ENCODE data around the gene DIAPH3. TPM values are rescaled to one million over a fixed set of nuclear protein-coding genes. Genes with fewer than 3 reads are reported as not detected.

Gene DIAPH3
- polyA plus RNA-seq, 4 donors: 10.5 to 16.6 (median 15.3) TPM

DNA sequence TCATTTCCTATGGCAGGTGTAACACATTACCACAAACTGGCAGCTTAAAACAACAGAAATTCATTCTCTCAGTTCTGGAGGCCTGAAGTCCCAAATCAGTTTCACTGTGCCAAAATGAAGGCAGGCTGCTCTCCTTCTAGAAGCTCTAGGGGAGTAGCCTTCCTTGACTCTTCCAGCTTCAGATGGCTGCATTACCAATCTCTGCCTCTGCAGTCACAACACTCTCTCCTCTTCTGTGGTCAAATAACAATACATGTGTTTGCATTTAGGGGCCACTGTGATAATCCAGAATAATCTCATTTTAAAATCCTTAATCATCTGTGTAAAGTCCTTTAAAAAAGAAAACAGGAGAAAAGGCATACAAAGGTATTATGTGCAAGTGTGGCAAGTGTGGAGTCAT lies 7.8 kb downstream of the DIAPH3 start:
- DNase-seq (ENCODE audit: low read depth in 4 of 4, low spot score in 3 of 4): no peak

DNA sequence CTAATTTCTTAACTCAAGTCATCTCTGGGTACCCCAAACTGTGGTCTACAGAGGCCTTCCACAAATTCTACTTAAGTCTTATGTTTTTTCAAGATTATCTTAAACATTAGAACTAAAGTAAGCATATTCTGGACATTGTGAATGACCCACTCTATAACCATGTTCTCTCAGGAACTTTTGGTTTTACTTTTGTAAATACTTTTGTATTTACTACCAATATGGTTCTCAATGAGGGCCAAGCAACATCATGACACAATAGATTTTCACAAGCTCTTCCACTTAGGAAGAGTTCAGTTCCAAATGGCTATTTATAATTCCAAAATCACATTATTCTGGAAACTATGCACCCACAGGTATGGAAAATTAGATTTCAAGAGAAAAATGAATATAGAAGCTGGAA lies 10.8 kb downstream of the DIAPH3 start:
- DNase-seq (ENCODE audit: low read depth in 4 of 4, low spot score in 3 of 4): no peak

GRCh38 chr13:60152114-60152513 lies 11.6 kb downstream of the DIAPH3 start:
- DNase-seq (ENCODE audit: low read depth in 4 of 4, low spot score in 3 of 4): no peak

DNA sequence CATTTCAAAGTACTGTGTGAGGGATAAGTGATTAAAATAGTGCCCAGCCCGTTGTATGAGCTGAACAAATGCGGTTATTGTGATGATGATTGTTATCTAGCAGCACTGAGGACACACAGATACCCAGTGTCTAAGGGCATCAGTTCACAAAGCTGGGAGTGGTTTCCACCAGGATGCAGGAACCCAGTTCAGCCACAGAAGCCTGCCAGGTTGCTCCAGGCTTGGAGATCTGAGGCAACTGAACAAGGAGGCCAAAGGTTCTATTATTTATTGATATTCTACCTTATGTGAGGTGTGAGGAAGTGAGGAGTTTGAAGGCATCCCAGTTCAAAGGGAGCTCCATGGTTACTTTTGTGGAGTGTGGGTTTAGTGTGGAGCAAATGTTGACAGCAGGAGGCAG lies 13.2 kb downstream of the DIAPH3 start:
- DNase-seq (ENCODE audit: low read depth in 4 of 4, low spot score in 3 of 4): no peak

DNA sequence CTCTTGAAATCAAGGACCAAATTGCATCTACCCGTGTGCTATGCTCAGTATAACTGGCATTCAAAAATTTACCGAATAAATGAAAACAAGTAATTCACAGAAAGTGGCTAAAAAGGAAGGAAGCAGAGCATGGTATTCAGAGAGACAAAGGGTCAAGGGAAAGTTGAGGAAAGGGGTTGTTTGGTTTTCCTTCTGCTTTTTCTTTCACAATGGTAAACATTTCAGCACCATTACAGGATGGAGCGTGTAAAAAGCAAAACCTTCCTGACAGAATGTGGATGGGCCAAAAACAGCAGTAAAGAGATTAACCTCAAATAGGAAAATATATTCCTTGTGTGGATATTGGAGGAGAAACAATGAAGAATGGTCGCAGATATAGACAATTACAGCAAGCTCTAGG lies 14.8 kb downstream of the DIAPH3 start:
- no peak for DNase-seq (ENCODE audit: low read depth in 4 of 4, low spot score in 3 of 4)

DNA sequence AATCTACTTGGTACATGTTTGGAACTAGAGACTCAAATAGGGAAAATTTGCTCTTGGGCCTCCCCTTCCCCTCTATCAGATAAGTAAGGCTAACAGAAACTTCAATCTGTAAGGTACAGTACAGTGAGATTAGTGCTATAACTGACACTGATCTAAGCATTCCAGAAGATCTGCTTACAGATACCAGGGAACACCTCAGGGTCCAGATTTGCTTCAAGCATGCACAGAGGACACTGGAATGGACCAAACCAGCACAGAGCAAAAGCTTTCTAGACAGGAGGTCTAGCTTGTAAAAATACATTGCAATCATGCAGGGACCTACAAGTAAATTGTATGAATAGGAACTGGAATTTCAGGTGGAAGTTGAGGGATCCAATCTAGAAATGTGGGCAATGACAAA lies 16.4 kb downstream of the DIAPH3 start:
- DNase-seq (ENCODE audit: low read depth in 4 of 4, low spot score in 3 of 4): no peak

GRCh38 chr13:60146471-60146870 lies 17.3 kb downstream of the DIAPH3 start:
- no peak for DNase-seq (ENCODE audit: low read depth in 4 of 4, low spot score in 3 of 4)

DNA sequence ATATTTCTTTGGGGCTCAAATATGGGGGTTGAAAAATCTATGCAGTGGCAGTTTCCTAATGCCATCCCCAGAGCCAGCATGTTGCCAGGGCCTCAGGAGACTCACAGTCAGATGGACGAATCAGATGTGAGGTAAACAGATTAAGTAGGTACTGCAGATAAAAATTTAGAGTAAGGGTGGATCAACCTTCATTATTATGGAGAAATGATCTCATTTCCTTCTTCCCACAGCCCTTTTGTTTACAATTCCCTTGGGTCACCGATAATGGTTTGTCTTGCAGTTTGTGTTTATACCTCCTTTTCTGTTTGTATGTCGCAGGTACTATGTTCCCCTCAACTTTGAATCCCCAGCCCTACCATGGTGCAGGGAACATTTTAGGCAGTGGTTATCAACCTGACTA lies 20.0 kb downstream of the DIAPH3 start:
- no peak for DNase-seq (ENCODE audit: low read depth in 4 of 4, low spot score in 3 of 4)

DNA sequence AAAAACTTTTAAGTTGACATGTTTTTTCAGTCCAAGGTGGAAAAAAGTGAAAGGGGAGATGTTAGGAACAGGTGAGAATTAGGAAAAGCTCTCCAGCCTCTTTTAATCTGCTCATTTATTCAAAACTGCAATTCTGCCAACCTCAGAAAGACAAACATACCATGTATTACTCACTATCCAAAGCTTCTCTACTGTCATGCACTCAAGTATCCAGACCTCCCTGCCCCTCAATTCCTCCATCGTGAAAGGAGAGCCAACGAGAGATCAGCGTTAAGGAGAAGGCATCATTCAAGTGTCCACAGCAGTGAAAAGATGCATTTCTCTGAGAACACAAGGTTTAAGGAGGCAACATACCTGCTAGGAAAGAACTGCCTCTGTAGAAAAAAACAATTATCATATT lies 24.5 kb downstream of the DIAPH3 start:
- DNase-seq (ENCODE audit: low read depth in 4 of 4, low spot score in 3 of 4): no peak

DNA sequence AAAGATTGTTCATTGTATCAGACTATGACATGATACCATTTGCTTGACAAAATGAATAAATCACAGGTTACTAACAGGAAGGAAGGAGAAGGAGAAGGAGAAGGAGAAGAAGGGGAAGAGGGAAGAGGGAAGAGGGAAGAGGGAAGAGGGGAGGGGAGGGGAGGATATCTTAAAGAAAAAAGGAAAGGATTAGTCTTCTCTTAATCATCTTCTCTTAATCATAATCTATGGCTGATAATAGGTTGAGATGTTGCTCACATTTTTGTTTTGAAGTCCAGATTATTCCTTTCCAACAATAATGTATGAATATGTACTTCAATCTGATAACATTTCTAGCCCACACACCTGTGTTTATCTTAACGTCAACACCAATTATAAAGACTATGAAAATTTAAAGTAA lies 25.1 kb downstream of the DIAPH3 start:
- no peak for DNase-seq (ENCODE audit: low read depth in 4 of 4, low spot score in 3 of 4)

GRCh38 chr13:60137911-60138560 lies 25.7 kb downstream of the DIAPH3 start:
- DNase-seq (ENCODE audit: low read depth in 4 of 4, low spot score in 3 of 4): no peak

- DNase-seq (ENCODE audit: low read depth in 4 of 4, low spot score in 3 of 4): no peak
Observed at GRCh38 chr13:60135344-60135743, 28.4 kb downstream of the DIAPH3 start.

DNA sequence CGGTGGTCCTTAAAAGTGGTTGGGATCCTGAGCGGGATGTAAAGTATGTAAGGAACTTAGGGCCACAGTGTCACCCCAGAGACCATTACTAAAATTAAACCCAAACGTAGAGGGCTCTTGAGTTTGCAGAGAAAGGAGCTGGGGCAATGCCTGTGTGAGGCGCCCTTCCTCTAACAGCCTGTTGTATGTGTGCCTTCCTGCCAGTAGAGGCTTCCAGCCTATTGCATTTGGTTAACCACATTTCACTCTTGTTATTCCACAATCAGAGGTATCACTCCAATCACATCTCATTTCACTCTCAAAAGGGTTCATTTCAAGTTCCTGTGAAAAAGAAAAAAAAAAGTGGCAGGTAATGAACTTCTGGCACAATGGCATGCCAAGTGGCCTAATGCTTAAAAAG lies 29.4 kb downstream of the DIAPH3 start:
- no peak for DNase-seq (ENCODE audit: low read depth in 4 of 4, low spot score in 3 of 4)

DNA sequence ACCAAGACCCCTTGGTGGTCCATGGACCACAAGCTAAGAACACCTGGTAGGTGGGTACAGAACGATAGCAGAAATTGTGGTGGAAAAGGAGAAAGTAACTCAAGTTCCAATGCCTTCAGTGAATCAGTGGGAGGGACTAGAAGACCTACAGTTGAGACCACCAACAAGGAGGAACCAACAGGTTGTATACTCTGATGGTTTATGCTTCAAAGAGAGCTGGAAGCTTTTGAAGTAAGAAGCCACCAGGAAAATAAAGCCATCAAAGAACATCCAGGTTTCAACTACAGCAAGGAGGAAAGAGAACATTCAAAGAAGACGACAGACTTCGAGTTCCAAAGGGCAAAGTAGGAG lies 42.4 kb downstream of the DIAPH3 start:
- DNase-seq (ENCODE audit: low read depth in 4 of 4, low spot score in 3 of 4): no peak

- no peak for DNase-seq (ENCODE audit: low read depth in 4 of 4, low spot score in 3 of 4)
Observed at GRCh38 chr13:60120617-60121336, 43.0 kb downstream of the DIAPH3 start.

GRCh38 chr13:60118696-60119400 lies 44.9 kb downstream of the DIAPH3 start:
- no peak for DNase-seq (ENCODE audit: low read depth in 4 of 4, low spot score in 3 of 4)

DNA sequence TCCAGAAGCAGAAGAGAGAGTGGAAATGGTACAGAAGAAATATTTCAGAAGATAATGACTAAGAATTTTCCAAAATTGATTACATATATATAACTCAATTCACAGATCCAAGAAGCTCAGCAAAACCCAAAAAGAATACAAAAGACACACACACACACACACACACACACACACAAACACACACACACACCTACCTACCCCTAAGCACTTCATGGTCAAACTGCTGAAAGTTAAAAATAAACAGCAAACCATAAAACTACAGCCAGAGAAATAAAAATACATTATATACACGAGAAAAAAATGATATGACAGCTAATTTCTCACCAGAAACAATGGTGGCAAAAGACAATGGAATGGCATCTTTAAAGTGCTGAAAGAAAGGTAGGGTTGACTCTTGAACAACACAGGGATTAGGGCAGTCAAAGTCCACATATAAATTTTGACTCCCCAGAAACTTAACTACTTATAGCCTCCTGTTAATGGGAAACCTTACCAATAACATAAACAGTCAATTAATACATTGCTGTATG lies 49.2 kb downstream of the DIAPH3 start:
- DNase-seq (ENCODE audit: low read depth in 4 of 4, low spot score in 3 of 4): no peak

DNA sequence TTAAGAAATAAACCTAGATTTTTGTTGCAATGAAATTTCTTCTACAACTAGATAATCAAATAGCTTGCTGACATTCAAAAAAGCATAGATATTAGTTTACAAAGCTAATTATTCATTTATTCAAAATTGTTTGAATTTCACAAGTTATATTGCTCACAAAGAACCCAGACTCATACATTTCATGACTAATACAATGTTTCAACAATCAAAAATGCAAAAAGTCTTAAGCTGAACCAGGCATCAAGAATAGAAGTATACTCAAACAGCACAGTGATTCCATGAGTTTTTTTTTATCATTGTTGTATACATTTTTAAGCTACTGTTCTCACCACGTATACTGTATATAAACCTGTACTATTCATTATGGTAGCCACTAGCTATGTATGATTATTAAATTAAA lies 51.0 kb downstream of the DIAPH3 start:
- no peak for DNase-seq (ENCODE audit: low read depth in 4 of 4, low spot score in 3 of 4)

- DNase-seq (ENCODE audit: low read depth in 4 of 4, low spot score in 3 of 4): no peak
Observed at GRCh38 chr13:60111691-60112090, 52.0 kb downstream of the DIAPH3 start.

GRCh38 chr13:60109285-60109684 lies 54.4 kb downstream of the DIAPH3 start:
- DNase-seq (ENCODE audit: low read depth in 4 of 4, low spot score in 3 of 4): no peak

DNA sequence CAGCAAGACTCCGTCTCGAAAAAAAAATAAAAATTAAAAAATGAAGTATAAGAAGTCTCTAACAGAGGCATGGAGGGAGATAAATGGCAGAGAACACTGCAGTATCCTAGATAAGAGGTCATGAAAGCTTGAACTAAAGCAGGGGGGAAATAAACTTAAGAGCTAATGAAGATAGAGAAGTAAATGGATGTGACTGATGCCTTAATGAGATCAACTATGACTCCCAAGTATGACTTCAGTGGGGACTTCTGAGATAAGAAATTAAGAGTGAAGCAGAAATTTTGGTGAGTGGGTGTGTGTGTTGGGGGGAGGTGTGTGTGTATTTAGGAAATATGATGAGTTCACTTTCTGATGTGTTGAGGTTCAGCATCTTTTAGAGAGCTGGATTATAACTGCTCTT lies 55.1 kb downstream of the DIAPH3 start:
- DNase-seq (ENCODE audit: low read depth in 4 of 4, low spot score in 3 of 4): no peak

Measured in left renal pelvis (tissue), 4 donors.